Measurements from ENCODE around the gene SURF2. TPM values are rescaled to one million over a fixed set of nuclear protein-coding genes. Genes with fewer than 3 reads are reported as not detected.

Gene SURF2
- total RNA-seq, 4 donors from 2014 or later: 15.3 to 42.3 (median 31.2) TPM

GRCh38 chr9:133347515-133347984 is 8.8 kb upstream of the SURF2 start:
- DNase-seq (ENCODE audit: low spot score in 2 of 2): no peak

GRCh38 chr9:133347985-133348717 is 8.2 kb upstream of the SURF2 start, which contains the start of the genes MED22 and RPL7A:
MED22 (minus strand) TSS chr9:133348131; CDS start chr9:133346662, 1,469 bp downstream.
RPL7A (plus strand) TSS chr9:133348218; CDS start chr9:133348244, 26 bp downstream.
- H3K27ac ChIP-seq: peak within 1 kb of the TSS; percentile 94
- WGBS: under 1% methylated on average over 41 of the region's 64 CpGs
- peak within 1 kb of the TSS; percentile 97 for H3K4me3 ChIP-seq
- H3K36me3 ChIP-seq: peaks cover 63% of the 10 kb centered on the region
- peak; percentile 94 to 97 for DNase-seq (ENCODE audit: low spot score in 2 of 2)
- H3K27me3 ChIP-seq: no peaks in the 10 kb centered on the region
- peaks cover 41% of the 10 kb centered on the region for H3K4me1 ChIP-seq
- no peak for TF ChIP-seq EP300 (IDR thresholded peaks at IDR 0.05)
- TF ChIP-seq CTCF (IDR thresholded peaks at IDR 0.05): peak in 1 of 2 donors; percentile 15
- TF ChIP-seq POLR2A (IDR thresholded peaks at IDR 0.05): peak; percentile 87
- TF ChIP-seq POLR2AphosphoS5 (IDR thresholded peaks at IDR 0.05): peak; percentile 88 to 99 (median 97)
- H3K9me3 ChIP-seq: no peaks in the 10 kb centered on the region

More at GRCh38 chr9:133347515-133347984, 8.8 kb upstream of the SURF2 start:
- Histone ChIP-seq H3K36me3 (peaks cover 63% of the 10 kb centered on the region), H3K4me1 (peaks cover 43% of the 10 kb centered on the region), H3K27me3 (no peaks in the 10 kb centered on the region), H3K9me3 (no peaks in the 10 kb centered on the region), H3K27ac (peak overlapping the region; percentile 94), H3K4me3 (peak overlapping the region; percentile 97)
- TF ChIP-seq EP300 (IDR thresholded peaks at IDR 0.05) (no peak), CTCF (IDR thresholded peaks at IDR 0.05) (peak in 1 of 2 donors; percentile 2)
- 0% methylated on average over 19 of the region's 41 CpGs for WGBS

GRCh38 chr9:133348718-133349573 is 7.4 kb upstream of the SURF2 start:
- Histone ChIP-seq H3K4me3 (peak overlapping the region; percentile 97), H3K27me3 (no peaks in the 10 kb centered on the region), H3K27ac (peak overlapping the region; percentile 94), H3K36me3 (peaks cover 60% of the 10 kb centered on the region), H3K4me1 (peaks cover 41% of the 10 kb centered on the region), H3K9me3 (no peaks in the 10 kb centered on the region)
- TF ChIP-seq POLR2AphosphoS5 (IDR thresholded peaks at IDR 0.05) (no peak), EP300 (IDR thresholded peaks at IDR 0.05) (no peak), POLR2A (IDR thresholded peaks at IDR 0.05) (no peak), CTCF (IDR thresholded peaks at IDR 0.05) (no peak)
- no peak for DNase-seq (ENCODE audit: low spot score in 2 of 2)
- 15% methylated on average over 25 of the region's 25 CpGs for WGBS

GRCh38 chr9:133349965-133350616 is 6.3 kb upstream of the SURF2 start:
- H3K36me3 ChIP-seq: peaks cover 53% of the 10 kb centered on the region
- H3K9me3 ChIP-seq: no peaks in the 10 kb centered on the region
- H3K27me3 ChIP-seq: no peaks in the 10 kb centered on the region
- H3K27ac ChIP-seq: no peak overlapping the region
- DNase-seq (ENCODE audit: low spot score in 2 of 2): no peak
- H3K4me3 ChIP-seq: no peak overlapping the region
- no peak for TF ChIP-seq CTCF (IDR thresholded peaks at IDR 0.05)
- no peak for TF ChIP-seq POLR2AphosphoS5 (IDR thresholded peaks at IDR 0.05)
- no peak for TF ChIP-seq POLR2A (IDR thresholded peaks at IDR 0.05)
- TF ChIP-seq EP300 (IDR thresholded peaks at IDR 0.05): no peak
- H3K4me1 ChIP-seq: peaks cover 50% of the 10 kb centered on the region
- WGBS: 78% methylated on average over 15 of the region's 15 CpGs

All from suprapubic skin (tissue), 4 donors.